Measurements from ENCODE around the gene FNDC3B.

FNDC3B gene

DNA sequence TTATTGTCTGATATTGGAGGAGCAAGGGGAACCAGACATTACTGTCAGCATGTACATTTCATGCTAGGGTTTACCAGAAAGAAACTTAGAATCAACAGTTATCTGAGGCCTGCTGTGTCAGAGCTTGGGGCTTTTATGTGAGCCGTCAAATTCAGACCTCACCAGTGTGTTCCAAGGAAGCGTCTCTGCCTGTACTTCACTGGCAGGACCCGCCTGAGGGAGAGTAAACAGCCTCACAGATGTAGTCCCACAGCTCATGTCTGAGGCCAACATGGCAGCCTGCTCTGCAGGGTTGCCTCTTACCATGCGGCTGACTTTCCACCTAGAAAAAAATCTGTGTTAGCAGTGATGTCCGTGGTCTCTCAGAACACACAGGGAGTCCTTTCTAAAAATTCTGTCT is 334.5 kb downstream of the FNDC3B start:
- H3K4me3 ChIP-seq (ENCODE audit: low read depth in 1 of 5, low read length in 5 of 5) = no peak overlapping the region
- no peaks in the 10 kb centered on the region for H3K4me1 ChIP-seq (ENCODE audit: control insufficient read depth in 5 of 5, insufficient read depth in 5 of 5, low read length in 5 of 5)
- peaks cover 0 to under 1% (median 0%) of the 10 kb centered on the region in 5 donors for H3K9me3 ChIP-seq (ENCODE audit: control insufficient read depth in 5 of 5, low read length in 5 of 5)
- H3K27ac ChIP-seq (ENCODE audit: low read depth, low read length) = no peak overlapping the region
- no peaks in the 10 kb centered on the region for H3K27me3 ChIP-seq (ENCODE audit: control insufficient read depth in 5 of 5, insufficient read depth in 4 of 5, low read length in 5 of 5)
- peaks cover 37 to 73% (median 53%) of the 10 kb centered on the region in 5 donors for H3K36me3 ChIP-seq (ENCODE audit: control insufficient read depth in 5 of 5, insufficient read depth in 5 of 5, low read length in 5 of 5)
- no peak overlapping the region for H3K9ac ChIP-seq (ENCODE audit: low read length in 5 of 5)

DNA sequence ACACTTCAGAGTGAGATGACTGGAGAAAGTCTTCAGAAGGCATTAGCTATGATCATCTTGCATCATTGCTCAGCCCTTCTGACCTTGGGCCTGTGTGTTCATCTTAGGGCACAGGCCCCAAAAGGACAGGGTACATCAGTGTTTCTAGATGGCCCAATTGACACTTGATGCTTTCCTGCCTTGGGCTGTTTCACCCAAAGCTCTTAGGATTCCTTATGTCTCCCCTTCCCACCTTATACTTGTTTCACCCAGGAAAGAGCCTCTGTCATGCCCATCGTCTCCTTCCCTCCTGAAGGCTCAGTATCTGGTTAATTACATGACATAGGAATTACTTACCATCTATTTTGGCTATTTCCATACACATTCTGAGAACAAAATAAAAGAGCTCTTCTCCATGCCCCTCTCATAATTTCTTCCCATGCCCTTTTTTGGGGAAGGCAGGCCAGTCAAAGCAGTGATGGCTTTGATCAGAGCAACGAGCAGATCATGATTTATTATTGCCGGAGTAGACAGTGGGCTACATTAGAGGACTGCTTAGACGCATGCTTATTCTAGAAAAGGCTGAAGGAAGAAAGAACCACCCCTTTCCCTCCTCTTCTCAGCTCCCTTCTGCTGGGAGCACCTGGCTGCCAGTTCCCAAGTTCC is 335.9 kb downstream of the FNDC3B start:
- Histone ChIP-seq H3K36me3 (ENCODE audit: control insufficient read depth in 5 of 5, insufficient read depth in 5 of 5, low read length in 5 of 5) (peaks cover 40 to 83% (median 66%) of the 10 kb centered on the region in 5 donors), H3K27me3 (ENCODE audit: control insufficient read depth in 5 of 5, insufficient read depth in 4 of 5, low read length in 5 of 5) (no peaks in the 10 kb centered on the region), H3K4me3 (ENCODE audit: low read depth in 1 of 5, low read length in 5 of 5) (no peak overlapping the region), H3K9me3 (ENCODE audit: control insufficient read depth in 5 of 5, low read length in 5 of 5) (peaks cover 0 to 3% (median 0%) of the 10 kb centered on the region in 5 donors), H3K9ac (ENCODE audit: low read length in 5 of 5) (no peak overlapping the region), H3K4me1 (ENCODE audit: control insufficient read depth in 5 of 5, insufficient read depth in 5 of 5, low read length in 5 of 5) (no peaks in the 10 kb centered on the region), H3K27ac (ENCODE audit: low read depth, low read length) (no peak overlapping the region)

DNA sequence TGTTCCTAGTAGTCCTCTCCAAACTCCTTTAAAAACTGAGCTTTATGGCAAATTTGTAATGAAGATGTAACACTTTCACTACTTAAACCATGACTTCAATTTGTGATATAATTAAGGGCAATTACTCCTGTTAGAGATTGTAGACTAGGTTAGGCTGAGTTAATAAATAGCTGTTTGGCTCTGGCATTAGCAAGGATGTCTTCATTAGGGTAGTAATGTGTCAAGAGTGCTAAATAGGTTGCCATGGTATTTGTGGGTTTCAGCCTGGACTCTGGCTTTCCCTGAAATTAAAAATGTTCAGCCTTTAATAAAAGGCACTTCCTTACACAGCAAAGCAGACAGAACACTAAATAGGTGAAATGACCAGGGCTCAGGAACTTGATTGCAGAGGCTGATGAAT is 337.0 kb downstream of the FNDC3B start:
- no peak overlapping the region for H3K27ac ChIP-seq (ENCODE audit: low read depth, low read length)
- no peak overlapping the region for H3K9ac ChIP-seq (ENCODE audit: low read length in 5 of 5)
- no peaks in the 10 kb centered on the region for H3K4me1 ChIP-seq (ENCODE audit: control insufficient read depth in 5 of 5, insufficient read depth in 5 of 5, low read length in 5 of 5)
- no peaks in the 10 kb centered on the region for H3K27me3 ChIP-seq (ENCODE audit: control insufficient read depth in 5 of 5, insufficient read depth in 4 of 5, low read length in 5 of 5)
- H3K36me3 ChIP-seq (ENCODE audit: control insufficient read depth in 5 of 5, insufficient read depth in 5 of 5, low read length in 5 of 5) = peaks cover 43 to 89% (median 64%) of the 10 kb centered on the region in 5 donors
- H3K9me3 ChIP-seq (ENCODE audit: control insufficient read depth in 5 of 5, low read length in 5 of 5) = peaks cover 0 to 3% (median 0%) of the 10 kb centered on the region in 5 donors
- H3K4me3 ChIP-seq (ENCODE audit: low read depth in 1 of 5, low read length in 5 of 5) = no peak overlapping the region

DNA sequence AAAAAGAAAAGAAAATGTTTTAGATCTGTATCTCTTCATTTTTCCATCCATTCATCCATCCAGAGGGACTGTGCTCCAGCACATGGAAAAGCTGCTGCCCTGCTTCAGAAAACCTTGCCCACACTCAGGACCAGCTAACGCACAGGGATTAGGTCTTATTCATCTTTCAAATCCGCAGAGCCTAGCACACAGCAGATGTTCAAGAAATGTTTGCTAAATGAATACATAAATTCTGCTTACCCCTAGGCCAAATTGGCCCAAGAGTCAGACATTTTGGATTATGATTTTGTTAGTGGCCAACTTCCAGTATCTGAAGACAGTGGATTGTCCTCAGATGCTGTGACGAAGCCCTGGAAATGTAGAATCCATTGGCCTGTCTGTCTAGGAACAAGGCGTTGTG is 337.5 kb downstream of the FNDC3B start:
- no peak overlapping the region for H3K27ac ChIP-seq (ENCODE audit: low read depth, low read length)
- no peaks in the 10 kb centered on the region for H3K27me3 ChIP-seq (ENCODE audit: control insufficient read depth in 5 of 5, insufficient read depth in 4 of 5, low read length in 5 of 5)
- H3K9ac ChIP-seq (ENCODE audit: low read length in 5 of 5) = no peak overlapping the region
- no peak overlapping the region for H3K4me3 ChIP-seq (ENCODE audit: low read depth in 1 of 5, low read length in 5 of 5)
- peaks cover 0 to 3% (median 0%) of the 10 kb centered on the region in 5 donors for H3K9me3 ChIP-seq (ENCODE audit: control insufficient read depth in 5 of 5, low read length in 5 of 5)
- peaks cover 43 to 84% (median 59%) of the 10 kb centered on the region in 5 donors for H3K36me3 ChIP-seq (ENCODE audit: control insufficient read depth in 5 of 5, insufficient read depth in 5 of 5, low read length in 5 of 5)
- no peaks in the 10 kb centered on the region for H3K4me1 ChIP-seq (ENCODE audit: control insufficient read depth in 5 of 5, insufficient read depth in 5 of 5, low read length in 5 of 5)

DNA sequence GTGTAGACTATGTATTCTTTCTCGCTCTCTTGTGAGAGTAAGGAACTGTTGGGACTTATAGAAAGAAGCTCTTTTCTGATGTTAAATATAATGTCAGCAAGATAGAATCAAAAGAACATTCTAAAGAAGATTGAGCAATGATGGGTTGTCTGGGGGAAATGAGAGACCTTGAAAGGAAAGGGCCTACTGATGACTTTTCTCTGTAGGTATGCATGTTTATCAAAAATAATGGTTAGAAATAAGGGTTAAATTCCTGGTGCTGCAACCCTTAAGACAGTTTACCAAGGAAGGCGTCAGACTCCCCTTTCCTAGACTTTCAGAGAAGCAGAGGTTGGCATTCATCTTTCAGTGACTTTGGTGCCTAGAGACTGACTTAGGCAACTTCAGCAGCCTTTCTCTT is 339.1 kb downstream of the FNDC3B start:
- no peaks in the 10 kb centered on the region for H3K4me1 ChIP-seq (ENCODE audit: control insufficient read depth in 5 of 5, insufficient read depth in 5 of 5, low read length in 5 of 5)
- no peak overlapping the region for H3K9ac ChIP-seq (ENCODE audit: low read length in 5 of 5)
- H3K9me3 ChIP-seq (ENCODE audit: control insufficient read depth in 5 of 5, low read length in 5 of 5) = peaks cover 0 to 3% (median 0%) of the 10 kb centered on the region in 5 donors
- peaks cover 40 to 72% (median 48%) of the 10 kb centered on the region in 5 donors for H3K36me3 ChIP-seq (ENCODE audit: control insufficient read depth in 5 of 5, insufficient read depth in 5 of 5, low read length in 5 of 5)
- no peak overlapping the region for H3K27ac ChIP-seq (ENCODE audit: low read depth, low read length)
- H3K27me3 ChIP-seq (ENCODE audit: control insufficient read depth in 5 of 5, insufficient read depth in 4 of 5, low read length in 5 of 5) = no peaks in the 10 kb centered on the region
- H3K4me3 ChIP-seq (ENCODE audit: low read depth in 1 of 5, low read length in 5 of 5) = no peak overlapping the region

DNA sequence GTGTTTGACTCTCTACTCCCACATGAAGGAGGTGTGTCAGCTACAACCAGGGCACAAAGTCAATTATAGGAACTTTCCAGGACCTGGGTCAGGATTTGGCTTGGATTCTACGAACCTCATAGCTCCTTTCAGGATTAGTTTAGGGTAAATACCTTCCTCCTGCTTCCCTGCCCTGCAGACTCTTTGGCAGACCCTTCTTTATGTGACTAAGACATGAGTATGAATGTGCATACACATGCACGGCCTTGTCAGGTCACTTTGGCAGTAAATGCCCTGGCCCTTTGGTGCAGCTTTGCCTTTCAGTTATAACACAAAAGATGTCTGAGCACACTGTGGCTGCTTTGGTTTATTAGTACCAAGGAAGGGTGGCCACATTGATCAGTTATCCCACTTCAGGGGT is 340.0 kb downstream of the FNDC3B start:
- Histone ChIP-seq H3K27me3 (ENCODE audit: control insufficient read depth in 5 of 5, insufficient read depth in 4 of 5, low read length in 5 of 5) (no peaks in the 10 kb centered on the region), H3K4me3 (ENCODE audit: low read depth in 1 of 5, low read length in 5 of 5) (no peak overlapping the region), H3K4me1 (ENCODE audit: control insufficient read depth in 5 of 5, insufficient read depth in 5 of 5, low read length in 5 of 5) (no peaks in the 10 kb centered on the region), H3K27ac (ENCODE audit: low read depth, low read length) (no peak overlapping the region), H3K9ac (ENCODE audit: low read length in 5 of 5) (no peak overlapping the region), H3K9me3 (ENCODE audit: control insufficient read depth in 5 of 5, low read length in 5 of 5) (peaks cover 0 to 3% (median 0%) of the 10 kb centered on the region in 5 donors), H3K36me3 (ENCODE audit: control insufficient read depth in 5 of 5, insufficient read depth in 5 of 5, low read length in 5 of 5) (peaks cover 38 to 64% (median 44%) of the 10 kb centered on the region in 5 donors)

DNA sequence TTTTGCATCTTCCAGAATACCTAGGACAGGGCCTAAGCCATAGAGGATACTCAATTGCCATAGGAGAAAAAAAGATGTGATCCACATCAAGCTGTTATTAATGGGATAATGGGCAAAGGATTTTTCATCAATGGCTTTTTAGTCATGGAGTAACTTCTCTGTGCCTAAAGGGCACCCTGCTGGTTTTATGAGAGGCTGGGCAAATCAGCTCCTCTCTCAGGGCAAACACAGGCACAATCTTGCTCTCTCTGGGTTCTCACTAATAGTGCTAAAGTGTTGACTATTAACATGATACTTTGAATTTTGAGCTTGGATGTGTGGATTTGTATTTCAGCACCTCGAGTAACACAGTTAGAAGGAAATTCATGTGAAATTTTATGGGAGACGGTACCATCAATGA is 341.3 kb downstream of the FNDC3B start:
- Histone ChIP-seq H3K4me3 (ENCODE audit: low read depth in 1 of 5, low read length in 5 of 5) (no peak overlapping the region), H3K9me3 (ENCODE audit: control insufficient read depth in 5 of 5, low read length in 5 of 5) (peaks cover 0 to 3% (median 0%) of the 10 kb centered on the region in 5 donors), H3K4me1 (ENCODE audit: control insufficient read depth in 5 of 5, insufficient read depth in 5 of 5, low read length in 5 of 5) (no peaks in the 10 kb centered on the region), H3K36me3 (ENCODE audit: control insufficient read depth in 5 of 5, insufficient read depth in 5 of 5, low read length in 5 of 5) (peaks cover 44 to 61% (median 49%) of the 10 kb centered on the region in 5 donors), H3K9ac (ENCODE audit: low read length in 5 of 5) (no peak overlapping the region), H3K27ac (ENCODE audit: low read depth, low read length) (no peak overlapping the region), H3K27me3 (ENCODE audit: control insufficient read depth in 5 of 5, insufficient read depth in 4 of 5, low read length in 5 of 5) (no peaks in the 10 kb centered on the region)

DNA sequence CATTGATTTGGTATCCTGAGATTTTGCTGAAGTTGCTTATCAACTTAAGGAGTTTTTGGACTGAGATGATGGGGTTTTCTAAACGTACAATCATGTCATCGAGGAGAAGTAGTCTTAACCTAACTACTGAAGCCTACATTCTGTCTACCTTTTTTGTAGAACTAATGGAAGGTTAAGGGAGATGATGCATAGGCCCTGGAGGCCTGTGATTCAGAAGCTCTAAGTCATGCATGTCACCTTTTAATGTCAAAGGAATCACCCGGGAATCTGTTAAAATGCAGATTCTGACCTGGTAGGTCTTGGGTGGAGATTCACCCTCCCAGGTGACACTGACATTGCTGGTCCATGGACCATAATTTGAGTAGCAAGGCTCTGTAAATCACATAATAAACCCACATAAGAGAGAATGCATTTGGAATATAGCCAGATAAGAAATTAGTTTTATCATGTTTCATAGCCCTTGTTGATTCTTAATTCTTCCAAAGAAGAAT is 344.0 kb downstream of the FNDC3B start:
- H3K36me3 ChIP-seq (ENCODE audit: control insufficient read depth in 5 of 5, insufficient read depth in 5 of 5, low read length in 5 of 5) = peaks cover 28 to 42% (median 34%) of the 10 kb centered on the region in 5 donors
- peaks cover 0 to 3% (median 0%) of the 10 kb centered on the region in 5 donors for H3K9me3 ChIP-seq (ENCODE audit: control insufficient read depth in 5 of 5, low read length in 5 of 5)
- no peak overlapping the region for H3K9ac ChIP-seq (ENCODE audit: low read length in 5 of 5)

DNA sequence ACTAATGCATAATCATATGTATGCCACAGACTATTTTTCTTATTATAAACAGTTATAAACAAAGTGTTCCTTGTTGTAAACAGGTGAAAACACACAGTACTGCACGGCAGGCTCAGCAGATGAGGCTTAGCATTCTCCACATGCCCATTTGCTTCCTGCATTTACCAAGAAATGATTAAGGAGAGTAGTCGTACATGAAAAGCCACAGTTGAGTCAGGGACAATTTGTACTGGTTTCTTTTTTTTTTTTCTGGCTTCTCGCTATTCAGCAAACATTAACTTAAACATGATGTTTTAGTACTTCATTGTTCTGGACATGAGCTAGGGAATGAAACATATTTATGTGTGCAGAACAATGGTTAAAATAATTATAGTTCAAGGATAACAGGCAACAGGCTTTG is 345.5 kb downstream of the FNDC3B start:
- Histone ChIP-seq H3K4me1 (ENCODE audit: control insufficient read depth in 5 of 5, insufficient read depth in 5 of 5, low read length in 5 of 5) (no peaks in the 10 kb centered on the region), H3K4me3 (ENCODE audit: low read depth in 1 of 5, low read length in 5 of 5) (no peak overlapping the region), H3K36me3 (ENCODE audit: control insufficient read depth in 5 of 5, insufficient read depth in 5 of 5, low read length in 5 of 5) (peaks cover 17 to 32% (median 22%) of the 10 kb centered on the region in 5 donors), H3K27ac (ENCODE audit: low read depth, low read length) (no peak overlapping the region), H3K27me3 (ENCODE audit: control insufficient read depth in 5 of 5, insufficient read depth in 4 of 5, low read length in 5 of 5) (no peaks in the 10 kb centered on the region), H3K9me3 (ENCODE audit: control insufficient read depth in 5 of 5, low read length in 5 of 5) (no peaks in the 10 kb centered on the region), H3K9ac (ENCODE audit: low read length in 5 of 5) (no peak overlapping the region)

More for the DNA sequence above, 344.0 kb downstream of the FNDC3B start:
- H3K4me3 ChIP-seq (ENCODE audit: low read depth in 1 of 5, low read length in 5 of 5) = no peak overlapping the region
- H3K27me3 ChIP-seq (ENCODE audit: control insufficient read depth in 5 of 5, insufficient read depth in 4 of 5, low read length in 5 of 5) = no peaks in the 10 kb centered on the region
- no peaks in the 10 kb centered on the region for H3K4me1 ChIP-seq (ENCODE audit: control insufficient read depth in 5 of 5, insufficient read depth in 5 of 5, low read length in 5 of 5)
- no peak overlapping the region for H3K27ac ChIP-seq (ENCODE audit: low read depth, low read length)

DNA sequence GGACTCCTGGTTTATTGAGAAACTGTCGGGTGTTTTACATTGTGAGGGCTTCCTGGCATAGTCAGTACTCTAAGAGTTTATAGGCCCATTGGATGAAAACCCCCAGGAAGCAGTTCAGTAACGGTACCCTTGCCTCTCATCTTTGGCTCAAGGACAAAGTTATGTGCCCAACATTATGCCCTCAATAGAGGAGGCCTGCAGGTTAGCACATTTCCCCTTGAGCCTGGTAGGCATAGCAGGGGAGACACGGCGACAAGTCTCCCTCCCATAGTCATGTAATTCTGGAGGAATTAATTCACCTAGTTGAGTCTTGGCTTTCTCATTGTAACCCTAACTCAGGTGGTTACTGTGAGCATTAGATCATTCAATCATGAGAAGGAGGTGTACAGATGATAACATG is 348.4 kb downstream of the FNDC3B start:
- Histone ChIP-seq H3K36me3 (ENCODE audit: control insufficient read depth in 5 of 5, insufficient read depth in 5 of 5, low read length in 5 of 5) (peaks cover 6 to 20% (median 9%) of the 10 kb centered on the region in 5 donors), H3K9me3 (ENCODE audit: control insufficient read depth in 5 of 5, low read length in 5 of 5) (no peaks in the 10 kb centered on the region), H3K27ac (ENCODE audit: low read depth, low read length) (no peak overlapping the region), H3K4me1 (ENCODE audit: control insufficient read depth in 5 of 5, insufficient read depth in 5 of 5, low read length in 5 of 5) (peaks cover 0 to 9% (median 4%) of the 10 kb centered on the region in 5 donors), H3K4me3 (ENCODE audit: low read depth in 1 of 5, low read length in 5 of 5) (no peak overlapping the region), H3K27me3 (ENCODE audit: control insufficient read depth in 5 of 5, insufficient read depth in 4 of 5, low read length in 5 of 5) (no peaks in the 10 kb centered on the region), H3K9ac (ENCODE audit: low read length in 5 of 5) (no peak overlapping the region)
